GM19240 (cell line): ENCODE data around the gene ATIC.
A peak's percentile ranks its signal among the peaks of the same experiment; 100 is the strongest.
"Not testable (repeated sequence)": the region's sequence is repeated elsewhere in the genome, so short reads cannot be mapped to it uniquely, and the experiment has no call there.

Experiments used
- DNase-seq: peaks from one replicate; pipeline ENCODE4 v3.0.0; 2011; ENCODE audit warnings: low spot score; ENCODE audit not compliant: insufficient read length

The ATIC gene

DNA sequence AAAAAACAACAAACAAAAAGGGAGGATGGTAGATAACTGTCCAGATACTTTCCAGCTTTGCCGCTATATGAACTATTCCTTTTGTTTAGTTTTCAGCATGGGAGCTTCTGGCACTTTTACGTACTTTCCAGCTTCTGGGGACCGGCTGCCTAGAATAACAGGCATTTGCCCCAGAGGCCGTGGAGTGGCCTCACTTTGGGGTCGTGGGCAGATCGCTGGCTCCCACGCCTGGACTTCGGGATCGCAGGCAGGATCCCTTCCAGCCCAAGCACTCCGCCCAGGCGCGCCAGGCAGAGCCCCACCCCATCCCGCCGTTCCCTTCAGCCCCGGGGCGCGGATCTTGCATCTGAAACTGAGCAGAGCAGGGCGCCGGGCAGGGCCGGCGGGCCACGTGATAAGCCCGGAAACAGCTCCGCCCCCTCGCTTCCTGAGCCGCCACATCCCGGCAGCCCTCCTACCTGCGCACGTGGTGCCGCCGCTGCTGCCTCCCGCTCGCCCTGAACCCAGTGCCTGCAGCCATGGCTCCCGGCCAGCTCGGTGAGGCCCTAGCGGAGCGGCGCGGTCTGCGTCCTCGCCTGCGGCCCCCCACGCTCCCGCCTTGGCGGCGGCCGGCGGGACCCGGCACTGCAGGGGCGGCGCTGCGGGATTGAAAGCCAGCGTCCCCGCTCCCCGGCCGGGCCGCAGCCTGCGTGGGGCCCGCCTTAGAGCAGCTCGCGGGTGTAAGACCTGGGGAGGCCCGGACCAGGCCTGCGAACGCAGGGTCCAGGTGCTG is at the start of gene ATIC:
Gene ATIC, plus strand, starts transcription at position 435 of the 772 bp plus-strand sequence. Its CDS starts 84 bp downstream, at position 519.
- DNase-seq, result peak; percentile 62

- DNase-seq, result no peak
Measured at GRCh38 chr2:215262303-215262702, 49.6 kb upstream of the ATIC start.

DNA sequence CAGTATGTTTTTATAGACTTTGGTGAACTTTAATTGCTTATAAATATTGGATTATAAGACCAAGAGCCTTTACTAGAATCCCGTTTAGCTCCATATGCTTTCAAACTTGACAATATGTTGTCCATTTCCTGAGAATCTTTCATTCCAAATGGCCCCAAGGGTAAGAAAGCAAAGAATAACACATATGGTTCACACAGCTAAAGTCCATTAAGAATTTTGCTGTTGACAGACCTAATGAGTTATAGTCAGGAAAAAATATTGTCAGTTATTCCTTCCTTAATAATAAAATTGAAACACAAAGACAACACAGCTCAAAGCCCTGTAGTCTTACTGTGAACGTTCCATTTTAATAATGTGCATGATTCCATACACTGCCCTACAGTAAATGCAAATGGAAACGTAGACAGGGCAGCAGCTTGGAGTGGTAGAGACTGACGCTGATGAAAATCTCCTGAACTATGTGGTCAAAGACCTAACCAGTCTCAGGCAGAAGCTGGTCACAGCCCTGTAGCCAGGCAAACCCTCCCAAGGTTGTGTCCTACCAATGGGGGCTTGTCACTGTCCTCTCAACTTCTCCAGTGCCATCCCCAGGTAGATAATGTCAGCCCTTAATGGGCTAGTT is 49.0 kb upstream of the ATIC start:
- DNase-seq, result no peak

DNA sequence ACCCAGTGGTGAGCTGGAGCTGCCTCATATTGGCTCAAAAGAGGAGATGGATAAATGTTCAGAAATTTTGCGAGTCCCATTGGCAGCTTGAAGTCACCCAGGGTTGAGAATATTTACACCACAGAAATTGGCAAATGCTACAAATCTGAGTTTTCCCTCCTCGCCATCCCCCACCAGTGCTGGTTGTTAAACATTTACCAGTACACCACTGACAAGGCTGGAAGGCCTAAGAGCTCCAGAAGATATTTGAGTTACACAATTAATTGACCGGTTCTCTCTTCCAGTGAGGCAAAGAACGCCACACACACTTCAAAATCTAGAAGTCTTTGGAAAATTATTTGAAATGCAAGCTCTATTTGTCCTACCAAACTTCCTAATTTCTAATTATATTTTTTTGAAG is 47.5 kb upstream of the ATIC start:
- no peak for DNase-seq

DNA sequence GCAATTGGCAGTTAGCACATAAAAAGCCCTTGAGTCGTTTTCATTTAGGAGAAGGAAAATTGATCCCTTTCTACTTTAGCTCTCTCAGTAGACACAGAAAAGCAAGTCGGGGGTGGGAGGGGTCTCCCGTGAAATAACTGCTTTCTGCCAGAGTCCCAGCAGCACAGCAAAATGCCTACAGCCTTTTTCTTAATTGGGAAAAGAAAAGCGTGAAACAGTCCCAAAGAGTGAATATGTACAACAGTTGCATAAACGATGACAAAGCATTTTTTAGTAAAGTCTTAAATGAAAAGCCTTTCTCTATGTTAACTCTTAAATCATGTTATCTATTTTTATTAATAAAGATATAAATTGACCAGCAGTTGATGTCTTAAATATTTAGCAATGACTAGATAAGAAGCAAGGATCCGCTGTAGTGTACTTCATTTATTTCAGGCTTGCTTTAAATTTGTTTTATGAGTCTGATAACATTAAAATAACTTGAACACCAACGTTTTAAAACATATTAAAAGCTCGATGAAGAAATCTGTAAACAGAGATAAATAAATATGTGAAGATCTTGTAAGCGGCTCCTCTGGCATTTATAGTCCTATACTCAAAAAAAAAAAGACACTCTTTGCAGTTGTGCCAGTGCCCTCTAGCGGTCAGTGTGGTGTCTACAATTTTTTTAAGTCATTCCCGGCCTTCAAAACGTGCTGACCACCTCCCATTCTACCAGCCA is 42.3 kb upstream of the ATIC start:
- DNase-seq, result no peak

GRCh38 chr2:215270118-215270451 is 41.8 kb upstream of the ATIC start:
- no peak for DNase-seq

DNA sequence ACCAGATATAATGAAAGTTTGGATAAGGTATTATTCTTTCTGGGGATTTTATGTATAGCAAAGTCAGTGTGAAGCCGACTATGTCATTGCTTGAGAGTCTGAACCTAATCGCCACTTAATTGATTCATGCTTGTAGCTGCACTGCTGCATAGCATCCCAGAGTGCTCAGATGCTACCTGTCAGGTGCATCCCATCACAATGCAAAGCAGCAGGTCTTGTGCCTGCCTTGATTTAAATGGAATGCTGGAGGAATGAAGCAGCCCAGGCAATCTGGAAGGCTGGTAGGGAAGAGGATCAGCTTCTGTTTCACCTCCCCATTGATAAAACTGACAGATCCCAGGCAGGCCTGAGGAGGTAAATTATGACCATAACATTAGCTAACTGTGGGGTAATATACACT is 40.4 kb upstream of the ATIC start:
- no peak for DNase-seq

DNA sequence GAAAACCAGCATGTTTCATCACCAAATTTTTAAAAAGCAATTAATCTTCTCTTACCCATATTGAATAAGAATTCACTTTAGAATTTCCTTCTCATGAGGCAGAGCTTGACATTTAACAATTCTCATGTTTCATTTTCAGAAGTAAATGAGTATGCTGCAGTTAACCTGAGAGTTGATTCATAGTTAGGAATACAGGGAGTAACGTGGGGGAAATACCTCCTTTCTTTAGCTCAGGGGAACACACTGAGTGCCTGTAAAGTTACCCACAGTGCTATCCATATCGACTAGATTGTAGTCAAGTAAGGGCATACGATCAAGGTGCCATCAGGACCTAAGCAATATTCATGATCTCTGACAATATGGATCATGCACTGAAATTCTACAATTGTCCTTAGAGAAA is 38.9 kb upstream of the ATIC start:
- no peak for DNase-seq

GRCh38 chr2:215274829-215275228 is 37.0 kb upstream of the ATIC start:
- no peak for DNase-seq

GRCh38 chr2:215275824-215276223 is 36.0 kb upstream of the ATIC start:
- no peak for DNase-seq

DNA sequence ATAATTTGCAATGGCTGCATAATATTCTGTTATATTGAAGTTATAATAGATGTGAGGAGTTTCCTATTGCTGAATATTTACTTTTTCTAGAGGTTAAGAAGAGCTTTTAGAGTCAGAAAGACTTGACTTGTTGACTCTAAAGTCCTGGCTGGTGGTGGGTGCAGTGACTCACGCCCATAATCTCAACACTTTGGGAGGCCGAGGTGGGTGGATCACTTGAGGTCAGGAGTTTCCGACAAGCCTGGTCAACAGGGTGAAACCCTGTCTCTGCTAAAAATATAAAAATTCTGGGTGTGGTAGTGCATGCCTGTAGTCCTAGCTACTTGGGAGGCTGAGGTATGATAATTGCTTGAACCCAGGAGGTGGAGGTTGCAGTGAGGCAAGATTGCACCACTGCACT is 33.9 kb upstream of the ATIC start:
- DNase-seq, result no peak

DNA sequence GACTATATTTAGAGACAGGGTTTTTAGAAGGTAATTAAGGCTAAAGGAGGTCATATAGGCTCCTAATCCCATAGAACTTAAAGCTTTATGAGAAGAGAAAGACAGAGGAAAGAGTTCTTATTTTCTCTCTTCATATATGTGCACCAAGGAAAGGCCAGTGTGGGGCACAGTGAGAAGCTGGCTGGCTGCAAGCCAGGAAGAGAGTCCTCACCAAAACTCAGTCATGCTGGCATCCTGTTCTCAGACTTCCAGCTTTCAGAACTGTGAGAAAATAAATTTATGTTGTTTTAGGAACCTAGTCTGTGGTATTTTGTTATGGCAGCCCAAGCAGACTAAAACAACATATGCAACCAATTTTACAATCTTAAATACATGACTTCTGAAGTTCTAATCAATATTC is 31.5 kb upstream of the ATIC start:
- DNase-seq, result no peak

DNA sequence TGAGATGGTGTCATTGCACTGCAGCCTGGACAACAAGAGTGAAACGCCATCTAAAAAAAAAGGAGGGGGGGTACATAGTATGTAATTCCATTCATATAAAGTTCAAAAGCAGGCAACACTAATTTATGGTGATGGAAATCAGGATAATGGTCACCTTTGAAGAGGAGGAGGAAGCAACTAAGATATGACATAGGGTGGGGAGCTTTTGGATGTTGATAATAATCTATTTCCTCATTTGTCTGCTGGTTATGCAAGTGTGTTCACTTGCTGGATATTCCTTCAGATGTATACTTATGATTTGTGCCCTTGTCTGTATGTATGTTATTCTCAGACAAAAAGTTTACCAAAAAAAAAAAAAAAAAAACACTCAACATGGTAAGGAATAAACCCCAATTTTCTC is 28.6 kb upstream of the ATIC start:
- DNase-seq, result no peak

- no peak for DNase-seq
Measured at GRCh38 chr2:215286309-215286708, 25.6 kb upstream of the ATIC start.

DNA sequence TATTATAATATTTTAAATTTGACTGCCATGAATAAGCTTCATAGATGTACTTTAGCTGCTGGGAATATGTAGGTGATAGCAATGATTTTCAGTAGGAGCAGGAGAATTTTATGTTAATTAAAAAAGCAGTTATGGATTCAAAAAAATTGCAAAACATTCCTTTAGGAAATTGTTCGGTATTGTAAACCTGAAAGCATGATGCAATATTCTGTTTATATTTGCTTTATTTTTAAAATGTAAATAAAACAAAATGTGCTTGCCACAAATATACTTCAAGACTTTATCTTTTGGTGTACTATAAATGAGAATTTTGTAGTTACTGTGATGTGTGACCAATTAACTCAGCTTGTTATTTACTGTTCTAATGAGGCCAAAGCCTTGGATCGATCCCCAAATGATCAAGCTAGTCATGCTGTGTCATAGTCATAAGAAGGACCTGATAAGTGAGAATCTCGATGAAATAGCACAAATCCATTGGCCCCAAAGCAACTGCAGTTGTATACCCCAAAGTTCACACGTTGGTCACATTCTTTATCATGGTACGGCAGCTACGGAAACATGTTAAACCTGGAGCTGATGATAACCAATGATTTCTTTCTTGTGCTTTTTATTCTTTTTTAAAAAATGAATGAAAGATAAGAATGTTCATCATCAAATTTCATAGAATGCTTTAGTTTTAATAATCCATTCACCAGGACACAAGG is 23.6 kb upstream of the ATIC start:
- no peak for DNase-seq

GRCh38 chr2:215290980-215291599 is 20.8 kb upstream of the ATIC start:
- no peak for DNase-seq

DNA sequence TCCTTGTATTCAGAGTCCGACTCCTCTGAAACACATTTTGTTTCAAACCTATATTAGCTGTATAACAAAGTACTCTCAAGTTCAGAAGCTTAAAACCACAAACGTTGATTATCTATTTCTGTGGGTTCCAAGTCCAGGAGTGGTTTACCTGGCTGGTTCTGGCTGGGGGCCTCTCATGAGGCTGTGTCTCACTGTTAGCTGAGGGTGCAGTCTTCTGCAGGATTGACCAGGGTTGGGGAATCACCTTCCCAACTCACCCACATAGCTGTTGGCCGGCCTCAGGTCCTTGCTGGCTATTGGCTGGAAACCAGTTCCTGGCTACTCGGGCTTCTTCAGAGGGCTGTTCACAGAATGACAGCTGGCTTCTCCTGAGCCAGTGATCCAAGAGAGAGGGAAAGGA is 18.0 kb upstream of the ATIC start:
- no peak for DNase-seq

GRCh38 chr2:215299337-215299859 is 12.5 kb upstream of the ATIC start:
- no peak for DNase-seq

- no peak for DNase-seq
Measured at GRCh38 chr2:215301994-215302393, 9.9 kb upstream of the ATIC start.

- not testable (repeated sequence) for DNase-seq
Measured at GRCh38 chr2:215311259-215311624, 617 bp upstream of the ATIC start.

DNA sequence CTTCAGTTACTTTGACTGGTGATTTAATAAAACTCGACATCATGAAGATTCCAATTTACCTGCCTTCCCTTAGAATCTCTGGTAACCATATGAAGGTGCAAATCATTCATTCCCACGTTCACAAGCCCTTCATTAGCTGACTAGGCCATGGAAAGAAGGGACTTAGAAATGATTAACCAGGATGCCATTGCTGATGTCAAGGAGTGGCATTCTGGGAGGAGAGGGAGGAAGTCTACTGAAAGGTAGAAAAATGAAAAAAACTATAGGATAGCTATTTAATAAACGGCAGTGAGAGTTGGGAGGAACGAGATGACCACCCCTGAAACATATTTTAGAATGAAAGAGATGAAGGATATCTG is 1.4 kb downstream of the ATIC start:
- no peak for DNase-seq

DNA sequence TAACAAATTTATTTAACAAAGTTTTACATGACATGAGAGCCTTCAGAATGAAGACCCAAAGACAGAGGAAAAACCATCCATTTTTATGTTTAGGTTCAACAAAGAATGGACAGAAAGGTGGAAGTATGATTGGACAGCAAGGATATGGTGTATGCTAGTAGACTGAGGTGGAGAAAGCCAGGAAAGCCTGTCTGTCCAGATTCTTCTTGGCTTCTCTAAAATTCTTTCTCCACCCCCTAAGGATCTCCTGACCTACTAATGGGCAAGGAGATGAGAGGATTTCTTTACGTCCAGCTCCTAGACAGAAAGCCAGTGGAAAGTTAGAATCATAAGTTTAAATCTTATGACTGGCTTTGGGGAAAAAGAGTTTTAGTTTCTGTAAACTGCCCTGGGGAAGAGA is 3.0 kb downstream of the ATIC start:
- DNase-seq, result no peak
